Retinal pigment epithelial cell (primary cell): Measurements from ENCODE around the gene NCKAP5.
A peak's percentile ranks its signal among the peaks of the same experiment; 100 is the strongest.

ENCODE experiments used
- DNase-seq: peaks from one replicate; pipeline ENCODE4 v3.0.0-alpha.2; 2010; ENCODE audit warnings: low read depth
- H3K4me3 ChIP-seq: 2 replicates; pipeline ENCODE4 v1.5.1; 2011; ENCODE audit warnings: mild to moderate bottlenecking, low read length, control low read depth, moderate library complexity
- TF ChIP-seq, protein P1 (sequence below): conservative IDR thresholded peaks from 2 replicates; pipeline ENCODE4 v1.5.1; 2011; ENCODE audit warnings: low read depth, low read length, control low read depth, inconsistent platforms

Gene NCKAP5

GRCh38 chr2:133568172-133568571 lies at the start of gene NCKAP5:
Gene NCKAP5 (minus strand): TSS chr2:133568463. CDS start chr2:133517526, 50,937 bp downstream.
- TF ChIP-seq, protein P1, sequence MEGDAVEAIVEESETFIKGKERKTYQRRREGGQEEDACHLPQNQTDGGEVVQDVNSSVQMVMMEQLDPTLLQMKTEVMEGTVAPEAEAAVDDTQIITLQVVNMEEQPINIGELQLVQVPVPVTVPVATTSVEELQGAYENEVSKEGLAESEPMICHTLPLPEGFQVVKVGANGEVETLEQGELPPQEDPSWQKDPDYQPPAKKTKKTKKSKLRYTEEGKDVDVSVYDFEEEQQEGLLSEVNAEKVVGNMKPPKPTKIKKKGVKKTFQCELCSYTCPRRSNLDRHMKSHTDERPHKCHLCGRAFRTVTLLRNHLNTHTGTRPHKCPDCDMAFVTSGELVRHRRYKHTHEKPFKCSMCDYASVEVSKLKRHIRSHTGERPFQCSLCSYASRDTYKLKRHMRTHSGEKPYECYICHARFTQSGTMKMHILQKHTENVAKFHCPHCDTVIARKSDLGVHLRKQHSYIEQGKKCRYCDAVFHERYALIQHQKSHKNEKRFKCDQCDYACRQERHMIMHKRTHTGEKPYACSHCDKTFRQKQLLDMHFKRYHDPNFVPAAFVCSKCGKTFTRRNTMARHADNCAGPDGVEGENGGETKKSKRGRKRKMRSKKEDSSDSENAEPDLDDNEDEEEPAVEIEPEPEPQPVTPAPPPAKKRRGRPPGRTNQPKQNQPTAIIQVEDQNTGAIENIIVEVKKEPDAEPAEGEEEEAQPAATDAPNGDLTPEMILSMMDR, result peak; percentile 11
- no peak for DNase-seq
- peak within 1 kb of the TSS; percentile 32 for H3K4me3 ChIP-seq

- TF ChIP-seq, protein P1, result no peak
- H3K4me3 ChIP-seq, result no peak overlapping the region
- no peak for DNase-seq
These were observed 41.4 kb upstream of the NCKAP5 start for GRCh38 chr2:133609664-133610063.

GRCh38 chr2:133608291-133608690 lies 40.0 kb upstream of the NCKAP5 start:
- H3K4me3 ChIP-seq, result no peak overlapping the region
- DNase-seq, result no peak
- TF ChIP-seq, protein P1, result no peak

- TF ChIP-seq, protein P1, result no peak
- peak; percentile 35 for DNase-seq
- H3K4me3 ChIP-seq, result no peak overlapping the region
These were observed 39.4 kb upstream of the NCKAP5 start for GRCh38 chr2:133607679-133608078.

GRCh38 chr2:133606616-133607015 lies 38.4 kb upstream of the NCKAP5 start:
- TF ChIP-seq, protein P1, result no peak
- no peak for DNase-seq

GRCh38 chr2:133605766-133606137 lies 37.5 kb upstream of the NCKAP5 start:
- H3K4me3 ChIP-seq, result no peak overlapping the region
- DNase-seq, result no peak
- TF ChIP-seq, protein P1, result no peak

More at GRCh38 chr2:133606616-133607015, 38.4 kb upstream of the NCKAP5 start:
- no peak overlapping the region for H3K4me3 ChIP-seq

GRCh38 chr2:133605011-133605765 lies 36.9 kb upstream of the NCKAP5 start:
- peak overlapping the region; percentile 5 for H3K4me3 ChIP-seq
- TF ChIP-seq, protein P1, result no peak
- DNase-seq, result peak; percentile 96
